ENCODE results near the gene HLA-DOA.

The HLA-DOA gene

DNA sequence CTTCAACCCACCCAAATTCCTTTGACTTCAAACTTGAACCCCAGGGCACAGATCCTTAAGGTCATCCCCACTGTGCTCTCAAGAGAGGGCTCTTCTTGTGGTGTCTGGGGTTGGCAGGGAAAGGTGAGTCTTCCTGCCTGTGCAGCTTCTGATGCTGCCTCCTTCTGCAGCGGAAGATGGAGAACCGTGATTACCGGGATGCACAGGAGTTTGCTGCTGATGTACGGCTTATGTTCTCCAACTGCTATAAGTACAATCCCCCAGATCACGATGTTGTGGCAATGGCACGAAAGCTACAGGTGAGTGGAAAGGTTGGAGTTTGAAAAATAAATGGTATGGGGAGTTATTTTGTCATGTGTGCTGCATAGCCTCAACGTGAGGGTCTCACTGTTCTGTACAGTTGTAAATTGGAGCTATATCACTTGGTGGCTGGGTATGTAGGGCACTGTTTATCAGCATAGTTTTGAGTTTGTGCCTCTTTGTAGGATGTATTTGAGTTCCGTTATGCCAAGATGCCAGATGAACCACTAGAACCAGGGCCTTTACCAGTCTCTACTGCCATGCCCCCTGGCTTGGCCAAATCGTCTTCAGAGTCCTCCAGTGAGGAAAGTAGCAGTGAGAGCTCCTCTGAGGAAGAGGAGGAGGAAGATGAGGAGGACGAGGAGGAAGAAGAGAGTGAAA is 32.0 kb downstream of the HLA-DOA start:
- no peak for DNase-seq

DNA sequence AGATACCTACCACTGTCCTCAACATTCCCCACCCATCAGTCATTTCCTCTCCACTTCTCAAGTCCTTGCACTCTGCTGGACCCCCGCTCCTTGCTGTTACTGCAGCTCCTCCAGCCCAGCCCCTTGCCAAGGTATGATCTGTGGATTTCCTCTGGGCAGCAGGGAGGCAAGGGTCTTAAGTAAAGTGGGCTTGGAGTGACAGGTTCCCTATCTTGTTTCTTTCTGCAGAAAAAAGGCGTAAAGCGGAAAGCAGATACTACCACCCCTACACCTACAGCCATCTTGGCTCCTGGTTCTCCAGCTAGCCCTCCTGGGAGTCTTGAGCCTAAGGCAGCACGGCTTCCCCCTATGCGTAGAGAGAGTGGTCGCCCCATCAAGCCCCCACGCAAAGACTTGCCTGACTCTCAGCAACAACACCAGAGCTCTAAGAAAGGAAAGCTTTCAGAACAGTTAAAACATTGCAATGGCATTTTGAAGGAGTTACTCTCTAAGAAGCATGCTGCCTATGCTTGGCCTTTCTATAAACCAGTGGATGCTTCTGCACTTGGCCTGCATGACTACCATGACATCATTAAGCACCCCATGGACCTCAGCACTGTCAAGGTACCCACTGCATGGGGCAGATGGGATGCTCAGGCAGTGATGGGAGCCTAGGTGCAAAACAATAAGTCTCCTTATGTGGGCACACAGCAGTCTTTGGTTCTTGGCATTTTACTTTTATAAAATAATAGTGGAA is 32.9 kb downstream of the HLA-DOA start:
- no peak for DNase-seq

DNA sequence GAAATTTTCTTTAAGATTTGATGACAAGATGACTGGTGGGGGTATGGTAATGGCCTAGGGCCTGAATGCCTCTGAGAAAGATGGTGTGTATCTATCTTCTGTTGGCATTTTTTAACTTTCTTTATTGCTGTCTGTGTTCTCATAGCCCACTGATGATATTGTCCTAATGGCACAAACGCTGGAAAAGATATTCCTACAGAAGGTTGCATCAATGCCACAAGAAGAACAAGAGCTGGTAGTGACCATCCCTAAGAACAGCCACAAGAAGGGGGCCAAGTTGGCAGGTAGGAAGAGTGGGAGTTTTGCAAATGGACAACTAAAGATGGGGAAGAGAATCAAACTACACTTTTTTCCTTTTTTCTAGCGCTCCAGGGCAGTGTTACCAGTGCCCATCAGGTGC is 33.5 kb downstream of the HLA-DOA start:
- DNase-seq: no peak

DNA sequence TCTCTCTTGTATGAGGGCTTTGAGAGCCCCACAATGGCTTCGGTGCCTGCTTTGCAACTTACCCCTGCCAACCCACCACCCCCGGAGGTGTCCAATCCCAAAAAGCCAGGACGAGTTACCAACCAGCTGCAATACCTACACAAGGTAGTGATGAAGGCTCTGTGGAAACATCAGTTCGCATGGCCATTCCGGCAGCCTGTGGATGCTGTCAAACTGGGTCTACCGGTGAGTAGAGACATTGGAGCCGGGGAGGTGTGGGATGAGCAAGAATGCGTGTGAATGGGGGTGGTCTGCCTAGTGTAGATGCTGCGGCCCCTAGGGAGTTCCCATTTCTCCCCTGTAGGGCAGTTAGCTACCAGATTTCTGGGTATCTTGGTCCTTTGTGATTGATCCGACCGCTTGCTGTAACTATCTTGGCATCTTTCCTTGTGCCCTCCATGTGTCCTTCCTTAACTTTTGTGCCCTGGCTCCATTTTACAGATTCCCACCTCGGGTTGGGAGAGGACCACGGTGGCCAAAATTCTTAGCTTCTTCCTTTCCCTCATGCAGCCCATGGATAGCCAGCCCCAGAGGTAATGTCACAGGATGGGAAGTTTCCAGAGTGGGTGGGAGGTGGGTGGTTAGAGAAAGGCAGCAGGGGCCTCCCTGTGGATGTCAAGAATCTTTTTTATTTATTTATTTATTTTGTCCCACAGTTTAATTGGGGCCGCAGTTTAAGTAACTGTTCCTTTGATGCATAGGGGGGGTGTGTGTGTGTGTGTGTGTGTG is 34.7 kb downstream of the HLA-DOA start:
- DNase-seq: no peak

DNA sequence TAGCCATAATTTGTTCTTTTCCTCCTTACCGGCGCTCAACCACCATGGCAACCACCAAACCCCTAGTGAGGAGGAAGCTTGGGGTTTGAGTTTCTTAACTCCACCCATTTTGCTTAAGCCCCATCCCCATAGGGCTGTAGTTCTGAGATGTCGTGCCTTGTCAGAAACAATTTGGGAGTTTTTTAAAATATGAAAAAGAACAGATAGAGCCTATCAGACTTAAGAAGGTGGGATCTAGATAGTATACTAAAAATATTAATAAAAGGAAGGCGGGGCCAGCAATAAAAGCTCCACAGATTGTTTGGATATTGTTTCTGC is 35.4 kb downstream of the HLA-DOA start:
- no peak for DNase-seq

DNA sequence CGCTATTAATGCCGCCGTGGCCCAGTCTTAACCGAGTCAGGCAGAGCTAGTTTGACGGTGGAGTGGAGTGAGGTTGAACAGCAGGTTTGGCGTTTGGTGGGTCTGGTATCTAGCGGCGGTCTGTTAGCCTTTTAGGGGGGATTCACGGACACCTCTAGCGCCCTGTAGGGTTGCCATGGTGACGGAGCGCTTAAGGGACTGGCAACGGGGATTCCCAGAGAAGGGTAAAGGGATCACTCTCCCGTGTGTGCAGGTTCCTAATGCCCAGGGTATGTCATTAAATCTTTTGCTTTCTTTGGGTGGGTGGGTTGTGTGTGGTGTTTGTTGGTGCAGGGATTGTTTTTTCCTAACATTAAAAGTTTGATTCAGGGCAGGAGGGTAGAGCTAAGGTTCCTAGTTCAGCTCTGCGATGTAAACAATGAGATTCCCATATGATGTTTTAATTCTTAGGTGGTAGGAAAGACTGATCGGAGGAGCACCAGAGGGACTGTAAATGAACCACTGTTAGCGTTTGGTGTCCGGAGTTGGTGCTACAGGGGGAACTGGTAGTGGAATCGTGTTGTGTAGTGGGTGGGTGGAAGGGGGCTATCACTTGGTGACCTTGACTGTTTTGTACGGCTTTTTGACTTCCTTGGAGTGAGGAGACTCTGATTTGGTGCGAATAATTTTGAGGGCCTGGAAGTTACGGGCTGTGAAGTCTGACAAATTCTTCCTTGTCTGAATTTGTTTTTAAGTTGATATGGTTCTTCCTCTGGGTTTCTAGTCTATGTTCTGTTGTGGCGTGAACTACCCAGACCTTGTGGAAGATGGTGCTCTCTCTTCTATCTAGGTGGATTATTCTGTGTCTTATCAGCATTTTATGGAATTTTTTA is 36.0 kb downstream of the HLA-DOA start:
- no peak for DNase-seq

DNA sequence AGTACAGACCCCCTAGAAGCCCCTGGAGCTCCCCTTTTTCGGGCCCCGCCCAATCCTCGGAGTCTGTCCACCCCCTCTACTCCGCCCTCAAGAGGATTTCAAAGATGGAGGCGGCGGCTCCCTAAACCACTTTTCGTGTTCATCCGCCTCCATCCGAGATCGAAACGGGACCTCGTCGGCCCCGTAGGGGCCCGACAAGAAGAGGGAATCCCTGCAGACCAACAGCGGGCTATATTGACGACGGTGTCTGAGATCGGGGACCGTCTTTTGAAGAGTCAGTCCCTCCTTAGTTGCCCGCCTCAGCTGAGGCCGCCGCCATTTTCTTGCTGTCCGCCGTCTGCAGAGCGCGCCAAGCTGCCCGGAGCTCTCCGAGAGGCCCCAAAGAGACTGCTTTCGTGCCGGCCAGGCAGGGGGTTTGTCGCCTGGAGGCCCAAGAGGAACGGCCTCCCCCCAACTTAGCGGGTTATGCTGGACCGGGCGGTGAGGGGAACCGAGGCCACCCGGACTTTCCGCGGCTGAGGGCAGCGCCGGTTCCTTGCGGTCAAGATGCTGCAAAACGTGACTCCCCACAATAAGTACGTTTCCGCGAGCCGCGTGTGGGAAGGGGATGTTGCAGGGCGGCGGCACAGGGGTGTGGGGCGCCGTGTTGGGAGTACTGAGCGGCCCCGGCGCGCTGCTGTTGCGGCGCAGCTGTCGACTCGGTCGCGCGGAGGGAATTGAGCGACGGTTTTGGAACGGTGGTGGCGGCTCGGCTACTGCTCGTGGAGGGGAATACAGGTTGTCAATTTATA is 36.8 kb downstream of the HLA-DOA start:
- peak; percentile 58 for DNase-seq

DNA sequence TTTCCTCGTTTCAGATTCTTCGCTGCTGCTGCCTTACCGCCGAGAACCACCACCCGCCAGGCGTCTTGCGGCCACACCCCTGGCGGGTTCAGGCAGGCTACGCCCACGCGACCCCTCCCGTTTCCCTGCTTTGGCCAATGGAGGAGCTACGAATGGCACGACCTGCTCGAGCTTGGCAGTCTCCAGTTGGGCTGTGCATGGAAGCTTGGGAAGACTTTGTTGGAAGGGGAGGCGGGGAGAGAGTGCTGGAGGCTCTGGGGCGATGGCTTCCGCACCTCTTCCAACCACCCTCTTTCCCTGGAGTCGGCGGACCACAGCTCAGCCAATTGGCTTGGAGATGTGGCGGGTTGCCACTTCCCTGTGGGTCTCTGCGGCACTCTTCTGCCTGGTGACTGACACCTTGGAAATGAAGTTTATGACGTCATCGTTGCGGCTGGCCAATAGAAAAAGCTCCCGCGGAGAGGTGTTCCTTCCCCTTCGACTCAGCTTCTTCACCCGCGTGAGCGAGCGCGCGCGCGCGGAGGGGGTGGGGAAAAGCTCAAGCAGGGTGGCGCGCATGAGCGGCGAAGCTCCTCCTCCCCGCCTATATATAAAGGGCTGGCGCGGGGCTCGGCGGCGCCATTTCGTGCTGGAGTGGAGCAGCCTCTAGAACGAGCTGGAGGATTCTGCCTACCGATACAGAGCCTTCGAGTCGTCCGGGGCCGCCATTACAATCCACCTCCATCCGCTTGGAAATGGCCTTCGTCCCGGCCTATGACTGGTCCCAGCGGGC is 37.6 kb downstream of the HLA-DOA start:
- DNase-seq: peak; percentile 99

DNA sequence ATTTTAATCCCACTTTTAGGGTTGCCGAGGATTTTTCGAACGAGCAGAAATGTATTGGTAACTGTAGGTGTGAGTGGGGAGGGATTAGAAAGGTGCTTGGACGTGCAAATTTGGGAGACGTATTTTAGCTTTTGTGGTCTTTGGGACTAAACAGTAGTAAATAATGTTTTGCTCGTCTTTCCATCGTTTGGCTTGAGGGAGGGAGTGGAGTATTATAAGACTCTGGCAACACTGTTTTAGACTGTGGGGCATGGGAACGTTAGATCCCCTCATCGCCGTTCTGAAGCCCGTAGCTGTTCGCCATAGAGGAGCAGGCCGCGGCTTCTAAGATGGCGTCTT is 38.2 kb downstream of the HLA-DOA start:
- no peak for DNase-seq

DNA sequence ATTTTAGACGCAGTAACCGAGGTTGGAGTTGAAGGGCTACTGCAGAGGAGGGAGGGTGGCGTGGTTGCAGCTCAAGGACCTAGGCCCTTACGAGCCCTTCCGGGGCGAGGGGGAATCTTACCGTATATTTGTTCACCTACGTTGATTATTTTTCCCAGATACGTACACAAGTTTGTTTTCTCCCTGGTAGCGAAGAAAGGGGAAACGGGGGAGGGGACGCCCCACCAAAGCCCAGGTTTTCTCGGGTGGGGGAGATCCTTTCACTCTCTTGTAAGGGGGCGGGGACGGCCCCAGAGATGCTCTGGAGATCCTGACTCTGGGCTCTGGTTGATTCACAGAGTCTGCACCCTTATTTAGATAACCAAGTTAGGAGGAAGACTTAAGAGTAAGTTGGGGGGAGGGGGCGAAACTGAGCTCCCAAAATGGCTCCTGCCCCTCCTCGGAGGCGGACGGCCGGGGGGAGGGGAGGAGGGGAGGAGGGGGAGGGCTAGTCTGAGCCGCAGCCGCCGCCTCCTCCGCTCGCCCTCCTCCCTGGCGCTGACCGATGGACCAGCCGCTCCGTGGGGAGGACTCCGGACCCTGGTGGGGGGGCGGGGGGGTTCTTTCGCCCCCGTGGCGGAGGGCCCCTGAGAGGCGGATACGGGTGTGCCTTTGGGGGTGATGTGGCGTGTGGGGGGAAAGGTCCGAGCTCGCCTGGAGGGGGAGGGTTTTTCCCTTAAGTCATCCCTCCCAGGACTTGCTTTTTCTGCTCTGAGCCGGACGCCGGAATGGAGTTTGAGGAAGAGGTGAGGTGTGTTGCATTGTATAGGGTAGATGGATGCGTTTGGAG is 38.8 kb downstream of the HLA-DOA start:
- peak; percentile 70 for DNase-seq

DNA sequence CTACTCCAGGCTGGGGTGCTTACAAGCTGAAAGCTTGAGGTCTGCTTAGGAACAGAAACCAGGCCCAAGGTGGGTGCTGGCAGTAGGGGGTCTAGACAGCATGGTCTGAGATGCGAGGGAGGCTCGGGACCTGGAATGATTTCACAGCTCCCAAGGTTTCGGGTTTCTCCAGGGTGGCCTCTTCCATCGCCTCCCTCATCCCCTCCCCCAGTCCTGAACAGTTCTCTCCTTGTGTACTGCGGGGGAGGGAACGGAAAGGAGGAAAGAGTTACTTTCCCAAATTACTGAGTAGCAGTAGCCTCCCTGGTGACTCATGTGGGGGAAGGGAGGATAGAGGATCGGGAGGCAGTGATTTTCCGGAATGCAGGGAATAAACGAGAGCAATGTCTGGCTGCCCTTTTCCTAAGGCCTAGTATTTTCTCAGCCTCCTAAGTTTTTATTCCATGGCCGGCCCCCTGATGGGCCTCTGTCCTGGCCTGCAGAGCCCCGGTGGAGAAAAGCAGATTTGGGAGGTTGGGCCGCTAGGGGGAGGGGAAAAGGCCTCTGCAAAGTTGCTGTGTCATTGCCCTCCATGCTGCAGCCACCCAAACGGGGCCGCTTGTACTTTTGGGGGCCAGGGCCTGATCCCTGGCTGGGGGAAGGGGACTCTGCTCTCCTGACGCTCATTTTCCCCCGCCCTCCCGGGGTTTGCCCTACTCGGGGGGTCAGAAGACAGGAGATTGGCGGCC is 39.5 kb downstream of the HLA-DOA start:
- DNase-seq: peak; percentile 59

DNA sequence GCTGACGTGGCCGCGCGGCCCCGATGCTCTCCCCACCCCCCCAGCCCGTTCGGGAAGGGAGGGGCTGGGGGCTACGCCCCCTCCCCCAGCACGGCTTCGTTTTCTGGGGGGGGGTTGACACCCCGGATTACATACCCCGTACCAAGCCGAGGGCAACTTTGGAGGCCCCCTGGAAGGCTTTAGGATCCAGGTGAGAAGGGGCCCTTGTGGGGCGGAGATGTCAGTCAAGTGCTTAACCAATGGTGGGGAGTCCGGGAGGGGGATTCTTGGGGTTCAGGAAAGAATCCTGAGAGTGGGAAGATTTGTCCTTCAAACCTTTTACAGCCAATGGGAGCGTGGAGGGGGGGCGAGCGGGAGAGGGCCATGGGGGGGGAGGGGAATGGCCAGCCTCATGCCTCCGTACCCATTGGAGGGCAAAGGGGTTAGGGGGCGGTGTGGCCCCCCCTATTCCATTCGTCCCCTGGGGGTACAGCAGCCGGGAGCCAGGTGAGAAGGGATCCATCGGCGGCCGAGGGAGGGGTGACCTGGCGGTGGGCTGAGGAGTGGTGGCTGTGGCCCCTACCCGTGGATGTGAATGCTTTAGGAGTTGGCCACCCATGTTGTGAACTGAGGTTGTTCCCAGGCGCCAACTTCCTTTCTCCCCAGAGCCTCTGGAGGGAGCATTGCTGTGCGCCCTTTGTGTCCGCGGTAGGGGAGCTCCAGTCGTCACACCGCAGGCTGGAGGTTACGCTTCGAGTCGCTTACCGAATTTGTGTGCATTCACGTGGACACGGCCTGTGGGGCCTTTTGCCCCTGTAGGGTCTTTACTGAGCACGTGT is 40.3 kb downstream of the HLA-DOA start:
- DNase-seq: peak; percentile 44

DNA sequence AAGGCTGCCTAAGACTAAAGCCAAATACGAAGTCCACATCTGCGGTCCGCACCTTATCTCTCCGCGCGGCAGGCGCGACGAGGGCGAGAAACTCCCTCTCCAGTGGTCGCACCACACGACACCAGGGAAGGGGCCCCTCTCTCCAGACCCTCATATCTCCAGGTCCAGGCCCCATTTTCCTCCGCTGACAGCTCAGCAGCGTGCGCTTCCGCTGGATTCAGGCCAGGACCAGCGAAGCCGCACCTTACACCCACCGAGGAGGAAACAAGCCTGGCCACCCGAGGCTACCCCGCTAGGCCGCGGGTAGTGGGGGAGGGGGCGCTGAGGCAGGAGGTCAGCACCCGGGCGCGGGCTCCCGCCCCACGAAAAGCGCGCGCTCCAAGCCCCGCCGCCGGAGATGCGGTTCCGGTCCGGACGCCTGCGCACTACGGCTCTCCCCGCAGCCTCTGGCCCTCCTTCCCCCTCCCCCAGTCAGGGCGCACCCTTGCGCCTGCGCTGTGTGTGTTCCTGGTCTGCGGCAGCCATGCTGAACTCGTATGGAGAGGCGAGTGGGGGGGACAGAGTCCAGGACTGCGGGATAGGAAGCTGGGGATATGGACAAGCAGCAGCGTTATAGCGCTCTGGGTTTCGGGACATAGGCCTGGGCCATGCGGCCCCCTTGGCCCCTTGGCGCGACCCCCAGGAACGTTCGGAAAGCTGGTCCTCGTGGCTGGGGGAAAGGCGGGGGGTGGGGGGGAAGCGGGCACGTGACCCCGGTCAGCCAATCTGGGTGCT is 41.1 kb downstream of the HLA-DOA start, which contains the start of gene BRD2:
Gene BRD2 (plus strand): TSS at position 502 of the 774 bp plus-strand sequence. CDS start 4,305 bp downstream, outside the sequence.
- peak; percentile 93 for DNase-seq

DNA sequence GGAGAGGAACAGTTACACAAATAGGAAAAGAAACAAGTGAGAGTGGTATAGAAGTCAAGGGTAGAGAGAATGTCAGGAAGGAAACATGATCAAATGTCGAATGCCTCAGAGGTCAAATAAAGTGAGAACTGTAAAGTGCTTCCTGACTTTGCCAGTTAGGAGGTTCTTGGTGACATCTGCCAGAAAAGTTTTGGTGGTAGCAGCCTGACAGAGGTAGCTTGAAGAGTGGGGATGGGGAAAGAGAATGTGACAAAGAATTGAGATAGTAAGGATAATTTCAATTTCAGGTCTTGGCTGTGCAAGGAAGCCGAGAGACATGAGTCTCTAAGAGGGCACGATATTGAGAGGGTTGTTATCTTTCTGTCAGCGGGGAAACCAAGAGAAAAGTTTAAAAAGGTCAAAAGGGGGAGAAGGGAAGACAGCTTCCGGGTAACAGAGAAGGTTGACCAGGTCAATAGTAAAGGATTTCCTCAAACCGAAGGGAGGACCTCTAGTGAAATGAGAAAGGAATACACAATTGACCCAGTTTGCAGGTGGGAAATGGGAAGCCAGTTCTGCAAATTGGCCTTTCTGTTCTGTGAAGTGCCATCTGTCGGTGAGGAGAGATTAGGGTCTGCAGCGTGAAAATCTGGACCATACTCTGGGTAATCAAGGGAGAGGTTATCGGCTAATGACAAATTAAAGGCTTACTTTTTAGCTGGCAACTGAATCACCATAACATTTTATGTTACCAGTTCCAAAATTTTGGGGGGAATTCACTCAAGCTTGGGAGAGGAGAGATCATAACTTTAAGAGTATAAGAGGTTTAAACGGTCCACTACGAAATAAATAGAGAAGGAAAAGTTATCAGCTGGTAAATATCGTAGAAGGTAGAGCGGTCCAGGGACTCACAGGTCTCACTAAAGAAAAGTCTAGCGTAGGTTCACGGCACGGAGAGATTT is 42.0 kb downstream of the HLA-DOA start:
- DNase-seq: peak; percentile 29

DNA sequence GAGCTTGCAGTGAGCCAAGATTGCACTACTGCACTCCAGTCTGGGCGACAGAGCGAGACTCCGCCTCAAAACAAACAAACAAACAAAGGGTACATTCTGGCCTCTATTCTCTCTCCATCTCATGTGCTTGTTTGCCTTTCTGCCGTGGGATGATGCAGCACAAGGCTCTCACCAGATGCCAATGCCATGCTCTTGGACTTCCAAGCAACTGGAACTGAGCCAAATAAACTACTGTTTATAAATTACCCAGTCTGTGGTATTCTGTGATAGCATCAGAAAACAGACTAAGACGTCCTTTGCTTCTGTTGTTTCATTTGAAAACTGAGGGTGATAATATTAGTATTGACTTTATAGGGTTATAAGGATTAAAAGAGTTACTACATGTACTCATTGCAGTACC is 44.6 kb downstream of the HLA-DOA start:
- DNase-seq: no peak

DNA sequence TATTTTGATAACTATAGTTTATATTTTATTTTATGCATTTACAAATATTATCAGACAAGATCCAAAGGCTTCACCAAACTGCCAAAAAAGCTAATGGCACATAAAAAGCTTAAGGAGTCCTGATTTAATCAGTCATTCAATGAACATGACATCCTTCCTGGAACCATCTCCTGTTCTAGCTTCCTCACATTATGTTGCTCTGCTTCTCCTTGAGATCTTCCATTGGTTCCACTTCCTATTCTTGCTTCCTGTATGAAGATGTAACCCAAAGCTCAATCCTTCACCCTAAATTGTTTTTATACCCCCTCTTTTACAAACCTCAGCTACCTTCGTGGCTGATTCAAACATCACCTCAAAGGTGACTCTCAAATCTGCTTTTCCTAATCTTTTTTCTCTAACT is 45.5 kb downstream of the HLA-DOA start:
- DNase-seq: no peak
